K562 (cell line): ENCODE data around the gene AP1G2. TPM values are rescaled to one million over a fixed set of nuclear protein-coding genes. Genes with fewer than 3 reads are reported as not detected.

Experiments
- ATAC-seq: fragments of 200-7000 bp; cut with Tn5 transposase; 3 replicates; pipeline ENCODE4 v1.9.1; 2020; ENCODE audit warnings: moderate library complexity
- BruUV-seq: library from RNA; stranded (reverse); fragments of 400-500 nt; replicated peaks from 2 replicates; lab custom pipeline; 2021; lab: Mats Ljungman, UMichigan
- CTCF ChIA-PET: fragments of 300-600 bp; formaldehyde crosslinking; extraction: SDS; loops from one replicate; lab custom pipeline; 2021; ENCODE audit warnings: low intra/inter-chr PET ratio; lab: Yijun Ruan, JAX
- POLR2A ChIA-PET: fragments of 300-600, 350-650 bp; sonication (Branson Sonifier 250); formaldehyde crosslinking; extraction: SDS; loops from one replicate; lab custom pipeline; 2021; ENCODE audit warnings: antibody characterized with exemption, inconsistent platforms; lab: Yijun Ruan, JAX
- DNase-seq, 4 experiments: peaks; one replicate each; pipeline versions ENCODE4 v3.0.0 to v3.0.0-alpha.2; 2011 to 2018; ENCODE audit warnings: low spot score in 3 of 4, mixed read lengths in 3 of 4; ENCODE audit errors: extremely low read depth in 1 of 4
- FAIRE-seq: peaks from 2 replicates; lab custom pipeline; 2011; peaks lifted over from hg19 to GRCh38; lab: Jason Lieb, UNC
- H2AFZ ChIP-seq: 2 replicates; pipeline ENCODE4 v1.6.0; 2011; ENCODE audit warnings: low read depth, low read length, control low read depth, inconsistent platforms
- H3K27ac ChIP-seq: fragments of 200-600 bp; 3 replicates; pipeline ENCODE4 v1.8.0; 2011; ENCODE audit warnings: low read depth, mild to moderate bottlenecking, control low read depth, inconsistent platforms, low read length, moderate library complexity, mixed read lengths; ENCODE audit errors: extremely low read depth
- H3K27me3 ChIP-seq, 2 experiments: fragments of 300-600 bp in 1 of 2; 2 replicates in 1 of 2; 3 replicates in 1 of 2; pipeline versions ENCODE4 v1.6.0 to v1.8.0; 2011; ENCODE audit warnings: inconsistent platforms in 2 of 2, low read length in 2 of 2, mild to moderate bottlenecking in 1 of 2, mixed read lengths in 1 of 2, moderate library complexity in 1 of 2; ENCODE audit not compliant: control insufficient read depth in 2 of 2, insufficient read depth in 2 of 2
- H3K36me3 ChIP-seq: fragments of 300-600 bp; 3 replicates; pipeline ENCODE4 v1.8.0; 2011; ENCODE audit warnings: mild to moderate bottlenecking, low read length, inconsistent platforms; ENCODE audit not compliant: control insufficient read depth, insufficient read depth
- H3K4me1 ChIP-seq, 2 experiments: fragments of 200-600 bp in 1 of 2; replicated peaks in 1 of 2; 2 replicates in 1 of 2; 3 replicates in 1 of 2; pipeline versions ENCODE4 v1.5.1 to v1.8.0; 2011; ENCODE audit warnings: inconsistent platforms in 2 of 2, low read length in 2 of 2, mild to moderate bottlenecking in 1 of 2, mixed read lengths in 1 of 2, moderate library complexity in 1 of 2; ENCODE audit not compliant: control insufficient read depth in 2 of 2, insufficient read depth in 2 of 2
- H3K4me2 ChIP-seq: 2 replicates; pipeline ENCODE4 v1.6.1; 2011; ENCODE audit warnings: low read length, control low read depth, inconsistent platforms, mixed read lengths; ENCODE audit not compliant: insufficient read depth
- H3K4me3 ChIP-seq: fragments of 200-600 bp; sonication (generic), shearing (Covaris generic); 2 replicates; pipeline ENCODE4 v1.5.1; 2016; ENCODE audit warnings: control low read depth, inconsistent platforms
- H3K79me2 ChIP-seq: fragments of 200-600 bp; 3 replicates; pipeline ENCODE4 v1.8.0; 2011; ENCODE audit warnings: low read length, inconsistent platforms; ENCODE audit not compliant: control insufficient read depth, insufficient read depth
- H3K9ac ChIP-seq, 2 experiments: 2 replicates each; pipeline versions ENCODE4 v1.6.0 to v1.6.1; 2011; ENCODE audit warnings: low read depth in 2 of 2, low read length in 2 of 2, control low read depth in 1 of 2, inconsistent platforms in 1 of 2, mild to moderate bottlenecking in 1 of 2, mixed read lengths in 1 of 2; ENCODE audit not compliant: insufficient read depth in 1 of 2
- H3K9me1 ChIP-seq: one replicate; pipeline ENCODE4 v1.6.0; 2011; ENCODE audit warnings: inconsistent platforms, mild to moderate bottlenecking, low read length, moderate library complexity; ENCODE audit not compliant: control insufficient read depth, insufficient read depth
- H3K9me3 ChIP-seq: replicated peaks from 2 replicates; pipeline ENCODE4 v1.5.1; 2011; ENCODE audit warnings: low read depth, low read length, inconsistent platforms; ENCODE audit not compliant: control insufficient read depth, insufficient read depth
- H4K20me1 ChIP-seq: replicated peaks from 2 replicates; pipeline ENCODE4 v1.6.1; 2011; ENCODE audit warnings: low read length, inconsistent platforms, mixed read lengths; ENCODE audit not compliant: control insufficient read depth, insufficient read depth
- BCOR ChIP-seq: fragments of 450-650 bp; IDR thresholded peaks from 2 replicates; pipeline ENCODE4 v1.6.1; 2016
- CHAMP1 ChIP-seq: fragments of 450-650 bp; IDR thresholded peaks from 2 replicates; pipeline ENCODE4 v1.6.1; 2016; ENCODE audit warnings: mild to moderate bottlenecking
- GTF2F1 ChIP-seq: IDR thresholded peaks from 2 replicates; pipeline ENCODE4 v1.6.1; 2011; ENCODE audit warnings: low read depth, low read length, improper control_type of control experiment
- KHSRP ChIP-seq: fragments of 450-650 bp; IDR thresholded peaks from 2 replicates; pipeline ENCODE4 v1.6.1; 2017
- NR4A1 ChIP-seq, 2 experiments: fragments of 250-450 bp in 1 of 2; fragments of 450-650 bp in 1 of 2; sonication (Bioruptor Pico) in 1 of 2; IDR thresholded peaks; 2 replicates each; pipeline versions ENCODE4 v1.4.0 to v1.6.1; 2016 to 2020; ENCODE audit warnings: mild to moderate bottlenecking in 2 of 2, missing compliant biosample characterization in 1 of 2, missing genetic modification characterization in 1 of 2, moderate library complexity in 1 of 2
- PML ChIP-seq: IDR thresholded peaks from 2 replicates; pipeline ENCODE4 v1.6.1; 2012; ENCODE audit warnings: low read length, inconsistent platforms
- POLR2H ChIP-seq: IDR thresholded peaks from 2 replicates; pipeline ENCODE4 v1.6.1; 2016; ENCODE audit warnings: missing genetic modification characterization, low read depth, mild to moderate bottlenecking, control low read depth, missing compliant biosample characterization, moderate library complexity
- SIRT6 ChIP-seq: IDR thresholded peaks from one replicate; pipeline ENCODE4 v1.6.1; 2012; ENCODE audit warnings: low read depth, mild to moderate bottlenecking, control low read depth, inconsistent platforms, low read length, moderate library complexity
- TGIF2 ChIP-seq: sonication (generic); formaldehyde crosslinking; IDR thresholded peaks from 2 replicates; pipeline ENCODE4 v1.8.1; 2022; ENCODE audit warnings: mild to moderate bottlenecking, missing genetic modification reagents, moderate library complexity
- ZBTB2 ChIP-seq: fragments of 450-650 bp; IDR thresholded peaks from 2 replicates; pipeline ENCODE4 v1.6.1; 2016; ENCODE audit warnings: antibody characterized with exemption
- ZBTB7A ChIP-seq: IDR thresholded peaks from 2 replicates; pipeline ENCODE4 v1.6.1; 2011; ENCODE audit warnings: low read depth, mild to moderate bottlenecking, low read length, moderate library complexity, borderline replicate concordance; ENCODE audit not compliant: control insufficient read depth
- ZNF583 ChIP-seq: fragments of 250-450 bp; sonication (Bioruptor Pico); IDR thresholded peaks from 2 replicates; pipeline ENCODE4 v1.4.0; 2020
- WGBS: fragments of 100-300 bp; shearing (Covaris generic); methylation state at CpG from one replicate; pipeline ENCODE4 v1.1.6; 2016; ENCODE audit warnings: low coverage, mixed read lengths; ENCODE audit not compliant: insufficient coverage; ENCODE audit errors: missing lambda C conversion rate; 5-methylcytosine and 5-hydroxymethylcytosine counted together
- in situ Hi-C: fragments of 300-500 bp; cut with MboI; formaldehyde crosslinking; loops from 4 replicates; pipeline ENCODE4 v1.15.0; 2018; ENCODE audit warnings: inconsistent platforms, mixed read lengths
- intact Hi-C: fragments of 100-400 bp; cut with micrococcal nuclease; formaldehyde crosslinking; loops from 2 replicates; pipeline ENCODE4 v1.14.2; 2022
- polyA plus RNA-seq, 8 experiments: library from polyadenylated mRNA; depleted of rRNA in 4 of 8; stranded (reverse) in 5 of 8; unstranded in 3 of 8; fragments of >200 nt; fragmentation: Nextera tagmentation in 2 of 8; fragmentation: Illumina TruSeq in 1 of 8; extraction: Ambion mirVana in 2 of 8; extraction: Trizol in 1 of 8; gene quantifications; 2 replicates each; pipeline versions ENCODE4 v1.2.1 to v1.2.3, GENCODE V29; 2011 to 2014; ENCODE audit warnings: inconsistent platforms in 1 of 8, missing spikeins in 1 of 8
- total RNA-seq, 7 experiments: library from RNA; depleted of rRNA in 6 of 7; stranded (reverse); fragments of >200 nt in 6 of 7; fragmentation: Illumina TruSeq in 2 of 7; extraction: Trizol in 2 of 7; gene quantifications; 2 replicates each; pipeline versions ENCODE4 v1.2.1 to v1.2.3, GENCODE V29; 2011 to 2021; ENCODE audit warnings: low replicate concordance in 1 of 7

AP1G2 gene
- total and polyA plus RNA-seq, 9 of the 15 experiments (the other 6 are each of a cell fraction or from before 2014, with no cell fraction given): 19.1 to 83.5 (median 33.3) TPM

GRCh38 chr14:23608454-23608853, 40.9 kb upstream of the AP1G2 start:
- Histone ChIP-seq H3K9ac (no peak overlapping the region), H3K27ac (no peak overlapping the region), H3K4me2 (no peak overlapping the region), H3K9me3 (no peaks in the 10 kb centered on the region), H3K79me2 (no peaks in the 10 kb centered on the region), H3K4me1 (no peaks in the 10 kb centered on the region; a peak in 1 of 5 replicates), H3K27me3 (peaks cover 0 to 10% of the 10 kb centered on the region in 2 experiments; a peak in 1 of 5 replicates), H4K20me1 (no peaks in the 10 kb centered on the region), H3K36me3 (no peaks in the 10 kb centered on the region), H3K4me3 (no peak overlapping the region), H2AFZ (no peak overlapping the region), H3K9me1 (no peaks in the 10 kb centered on the region)
- TF ChIP-seq BCOR (no peak), SIRT6 (no peak)
- DNase-seq (no peak), FAIRE-seq (no peak), ATAC-seq (no peak)
- ChIA-PET CTCF (no interaction called here), POLR2A (interaction anchor here (0.6 kb wide), 1 partner anchor 74 kb away, joined by 3 read pairs; no protein-coding TSS in a partner anchor)
- in situ Hi-C loops (no loop called here), intact Hi-C loops (no loop called here)
- no TSS peak for BruUV-seq
- WGBS: 0% methylated on average over 1 of the region's 1 CpG

- in situ Hi-C loops (no loop called here), intact Hi-C loops (no loop called here)
- H3K4me2 ChIP-seq: no peak overlapping the region
- no peak overlapping the region for H2AFZ ChIP-seq
- ChIA-PET POLR2A (interaction anchor here (0.8 kb wide), 1 partner anchor 219 kb away, joined by 3 read pairs; no protein-coding TSS in a partner anchor), CTCF (no interaction called here)
- no peaks in the 10 kb centered on the region for H3K36me3 ChIP-seq
- no peaks in the 10 kb centered on the region for H3K9me1 ChIP-seq
- no peak for FAIRE-seq
- no peak overlapping the region for H3K27ac ChIP-seq
- no peaks in the 10 kb centered on the region for H3K9me3 ChIP-seq
- no peak overlapping the region for H3K9ac ChIP-seq
- H3K79me2 ChIP-seq: no peaks in the 10 kb centered on the region
- WGBS: under 1% methylated on average over 6 of the region's 6 CpGs
- H3K4me1 ChIP-seq: no peaks in the 10 kb centered on the region; a peak in 1 of 5 replicates
- no TSS peak for BruUV-seq
- peaks cover 0 to 10% of the 10 kb centered on the region in 2 experiments; a peak in 1 of 5 replicates for H3K27me3 ChIP-seq
- no peak for DNase-seq
- no peaks in the 10 kb centered on the region for H4K20me1 ChIP-seq
- no peak overlapping the region for H3K4me3 ChIP-seq
- ATAC-seq: no peak
- no peak for TF ChIP-seq PML
- TF ChIP-seq ZNF583 (CRISPR knock-in tag): no peak
- TF ChIP-seq GTF2F1: no peak
- TF ChIP-seq CHAMP1: no peak
- no peak for TF ChIP-seq TGIF2 (CRISPR knock-in tag)
- no peak for TF ChIP-seq KHSRP
- no peak for TF ChIP-seq ZBTB7A
- no peak for TF ChIP-seq POLR2H (tag)
- TF ChIP-seq ZBTB2: no peak
- no peak for TF ChIP-seq NR4A1 (CRISPR knock-in tag; IDR thresholded peaks at IDR 0.05)
- no peak for TF ChIP-seq NR4A1 (tag; IDR thresholded peaks at IDR 0.05)
These were observed 38.5 kb upstream of the AP1G2 start for GRCh38 chr14:23605931-23606585.
